GM23248 (cell line): ENCODE measurements around the gene PRPSAP1.

ENCODE experiments used
- EZH2 ChIP-seq: fragments of 200-600 bp; sonication (generic); IDR thresholded peaks from 2 replicates; pipeline ENCODE4 v1.6.1; 2018; ENCODE audit warnings: antibody characterized with exemption, mild to moderate bottlenecking; ENCODE audit not compliant: insufficient read depth, poor library complexity, severe bottlenecking
- EZH2phosphoT487 ChIP-seq: fragments of 200-600 bp; sonication (generic); IDR thresholded peaks from 2 replicates; pipeline ENCODE4 v1.6.1; 2018; ENCODE audit warnings: antibody characterized with exemption, moderate library complexity, mild to moderate bottlenecking, low read depth; ENCODE audit not compliant: insufficient read depth

DNA sequence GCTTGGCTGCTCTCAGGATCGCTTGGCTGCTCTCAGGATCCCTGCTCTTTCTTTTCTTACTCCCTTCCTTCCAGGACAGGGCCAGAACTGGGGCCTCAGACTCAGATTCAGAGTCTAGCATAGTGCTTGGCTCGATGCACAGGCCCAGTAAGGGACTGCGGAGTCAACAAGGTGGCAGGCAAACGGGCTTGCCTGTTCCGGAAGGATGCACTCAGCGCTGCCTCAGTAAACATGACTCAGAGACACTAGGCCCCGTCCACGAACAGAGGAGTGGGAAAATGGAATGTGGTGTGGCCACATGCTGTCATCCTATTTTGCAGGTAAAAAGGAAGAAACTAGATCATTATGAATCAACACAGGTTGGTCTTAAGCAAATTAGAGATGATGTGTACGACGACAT lies 40.5 kb upstream of the PRPSAP1 start:
- TF ChIP-seq EZH2, result no peak
- no peak for TF ChIP-seq EZH2phosphoT487
